GM21576 (cell line): ENCODE data around the gene MCC.

ENCODE experiments used
- ATAC-seq: cut with Tn5 transposase; IDR thresholded peaks from one replicate; pipeline ENCODE4 v1.9.1; 2021; ENCODE audit warnings: mild to moderate bottlenecking, moderate library complexity; ENCODE audit not compliant: unreplicated experiment

The MCC gene

DNA sequence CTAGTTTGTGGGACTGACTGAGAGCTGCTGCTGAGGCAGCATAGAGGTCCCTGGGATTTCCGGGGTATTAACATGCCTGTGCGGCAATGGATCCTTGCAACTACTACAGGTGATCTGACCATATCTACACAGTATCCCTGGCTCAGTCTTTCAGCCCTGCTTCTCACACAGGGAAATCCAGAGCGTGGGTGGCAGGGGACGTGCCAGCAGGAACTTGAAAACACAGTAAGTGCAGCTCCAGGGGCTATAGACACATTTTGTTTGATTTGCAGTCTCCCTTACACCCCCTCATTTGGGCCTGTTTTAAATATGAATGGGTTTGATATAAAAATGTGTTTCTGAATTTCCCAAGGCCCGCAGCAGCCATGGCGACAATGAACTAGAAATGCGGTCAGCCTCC lies 302.2 kb downstream of the MCC start:
- ATAC-seq: no peak

DNA sequence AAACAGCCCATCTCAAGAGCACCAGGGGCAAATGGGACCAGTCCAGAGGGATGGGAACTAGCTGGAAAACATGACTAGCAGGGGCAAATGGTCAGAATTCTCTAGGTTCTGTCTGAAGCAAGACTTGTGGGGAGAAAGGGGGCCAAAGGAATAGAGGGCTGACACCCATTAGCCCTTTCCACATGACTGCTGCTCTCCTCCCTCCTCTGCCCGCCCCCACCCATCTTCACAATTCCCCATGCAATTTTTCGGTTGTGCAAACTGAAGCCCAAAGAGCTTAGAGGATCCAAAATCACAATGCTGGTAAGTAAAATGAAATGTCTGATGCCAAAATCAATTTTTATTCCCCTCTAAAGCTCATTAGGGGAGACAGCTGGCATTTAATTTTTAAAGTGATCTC lies 304.6 kb downstream of the MCC start:
- no peak for ATAC-seq

DNA sequence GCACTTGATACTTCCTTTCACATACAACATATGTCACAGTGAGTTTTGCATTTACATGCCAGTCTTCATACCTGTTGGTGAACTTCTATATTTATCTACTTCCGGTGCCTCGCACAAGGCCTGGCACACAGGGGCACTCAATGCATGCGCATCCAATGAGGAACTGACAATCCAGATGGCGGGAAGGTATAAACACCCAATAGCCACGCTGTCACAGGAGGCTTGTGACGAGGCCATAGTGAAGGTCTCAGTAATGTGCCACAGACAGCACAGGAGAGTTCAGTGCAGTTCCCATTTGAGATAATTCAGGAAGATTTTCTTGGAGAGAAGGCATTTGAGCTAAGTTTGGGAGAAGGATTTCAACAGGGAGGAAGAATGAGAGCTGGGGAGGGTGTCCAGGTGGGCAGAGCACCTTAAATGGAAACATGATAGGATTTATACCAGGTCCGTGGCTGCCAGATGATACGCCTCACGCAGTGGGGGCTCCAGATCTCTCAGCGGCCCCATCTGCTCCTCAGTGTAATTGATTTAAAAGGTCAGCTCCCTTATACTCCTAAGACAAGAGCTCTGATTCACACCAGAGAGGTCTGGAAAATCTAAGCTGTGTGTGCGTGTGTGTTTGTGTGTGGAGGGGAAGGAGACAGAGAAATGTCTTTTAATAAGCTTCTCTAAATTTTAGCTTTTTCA lies 305.5 kb downstream of the MCC start:
- no peak for ATAC-seq

DNA sequence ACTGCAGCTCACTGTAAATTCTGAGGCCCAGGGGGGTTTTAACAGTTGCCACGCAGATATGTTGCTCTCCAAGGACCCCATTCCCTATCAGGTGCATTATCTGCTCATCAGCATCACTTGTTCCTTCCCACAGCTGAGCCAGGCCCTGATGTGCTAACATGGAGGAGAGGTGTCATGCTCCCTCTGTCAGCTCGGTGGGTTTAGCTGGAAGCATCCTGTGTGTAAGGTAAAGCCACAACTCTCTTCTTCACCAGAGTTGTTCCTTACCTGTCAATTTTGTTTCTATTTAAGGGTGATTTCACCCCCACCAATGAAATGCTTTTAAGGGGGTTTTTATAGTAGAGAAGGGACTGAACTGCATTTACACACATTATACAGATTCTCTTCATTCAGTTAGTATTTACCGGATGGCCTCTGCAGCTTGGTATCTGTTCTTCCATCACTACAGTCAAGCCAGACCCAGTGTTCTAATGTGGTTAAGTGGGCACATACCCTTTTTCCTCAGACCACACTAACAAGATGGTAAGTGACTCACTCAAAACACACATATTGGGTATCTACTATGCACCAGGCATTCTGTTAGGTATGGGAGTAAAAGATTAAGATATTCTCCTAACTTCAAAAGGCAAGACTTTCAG lies 306.3 kb downstream of the MCC start:
- ATAC-seq: no peak

- no peak for ATAC-seq
Measured at GRCh38 chr5:113181409-113181808, 306.8 kb downstream of the MCC start.

- ATAC-seq: no peak
Measured at GRCh38 chr5:113179156-113179555, 309.1 kb downstream of the MCC start.

DNA sequence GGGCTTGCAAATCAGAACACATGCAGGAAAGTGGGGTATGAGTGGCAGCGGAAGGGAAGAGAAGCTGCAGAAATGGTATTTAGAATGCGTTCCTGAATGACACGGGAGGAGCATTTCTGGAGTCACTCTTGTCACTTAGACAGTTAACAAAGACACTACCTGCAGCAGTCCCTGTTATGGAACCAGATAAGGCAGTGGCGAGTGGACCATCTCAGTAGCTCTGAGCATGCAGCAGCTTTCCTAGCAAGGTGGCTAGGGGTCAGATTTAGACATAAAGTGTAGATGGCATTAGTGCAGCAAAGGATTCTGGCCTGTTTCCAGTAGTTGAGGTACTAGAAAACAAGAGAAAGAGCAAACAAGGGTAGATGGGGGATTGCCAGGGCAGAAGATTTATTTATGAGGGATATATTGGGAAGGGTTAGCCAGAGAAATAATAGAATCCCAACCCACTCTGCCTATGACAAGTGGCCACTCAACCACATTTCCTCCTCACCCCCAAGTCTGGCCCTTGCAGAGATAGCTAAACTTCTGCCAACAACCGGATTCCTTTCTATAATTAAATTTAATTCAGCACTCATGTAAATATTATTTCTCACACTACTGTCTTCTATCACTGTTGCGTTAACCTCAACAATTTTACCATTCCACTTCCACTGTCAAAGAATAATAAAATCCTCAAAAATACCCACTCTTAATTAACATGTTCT lies 310.0 kb downstream of the MCC start:
- no peak for ATAC-seq

DNA sequence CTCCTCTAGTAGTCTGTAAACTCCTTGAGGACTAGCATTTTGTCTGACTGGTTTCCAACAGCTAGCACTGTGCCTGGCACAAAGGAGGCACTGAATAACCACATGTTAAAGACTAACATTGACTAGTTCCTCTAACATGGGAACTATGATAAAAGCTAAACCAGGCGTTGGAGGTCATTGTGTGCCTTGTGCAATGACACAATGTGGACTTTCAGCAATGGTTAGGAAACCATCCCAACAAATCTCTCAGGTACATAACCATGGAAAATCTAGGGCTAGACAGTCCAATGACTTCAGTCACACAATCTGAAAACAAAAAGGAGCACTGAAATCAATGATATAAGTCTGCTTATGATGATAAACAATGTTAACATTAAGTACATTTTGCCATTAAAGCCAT lies 311.0 kb downstream of the MCC start:
- ATAC-seq: no peak

DNA sequence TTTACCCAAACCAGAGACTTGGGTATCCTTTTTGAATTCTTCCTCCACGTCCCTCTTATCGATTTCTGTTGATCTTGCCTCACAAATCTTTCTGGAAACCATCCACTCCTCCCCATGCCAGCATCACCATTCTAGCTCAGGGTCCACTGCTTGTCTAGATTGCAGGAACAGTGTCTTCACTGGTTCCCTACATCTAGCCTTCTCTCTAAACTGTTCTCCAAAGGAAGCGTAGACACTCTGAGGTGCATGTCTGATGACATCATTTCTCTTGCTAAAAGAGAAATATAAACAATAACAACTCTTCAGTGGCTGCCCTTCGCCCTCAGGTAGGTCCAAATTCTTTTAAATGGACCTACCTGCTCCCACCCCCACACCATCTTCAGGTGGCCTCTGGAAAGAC lies 311.5 kb downstream of the MCC start:
- no peak for ATAC-seq

GRCh38 chr5:113176196-113176595 lies 312.1 kb downstream of the MCC start:
- no peak for ATAC-seq

DNA sequence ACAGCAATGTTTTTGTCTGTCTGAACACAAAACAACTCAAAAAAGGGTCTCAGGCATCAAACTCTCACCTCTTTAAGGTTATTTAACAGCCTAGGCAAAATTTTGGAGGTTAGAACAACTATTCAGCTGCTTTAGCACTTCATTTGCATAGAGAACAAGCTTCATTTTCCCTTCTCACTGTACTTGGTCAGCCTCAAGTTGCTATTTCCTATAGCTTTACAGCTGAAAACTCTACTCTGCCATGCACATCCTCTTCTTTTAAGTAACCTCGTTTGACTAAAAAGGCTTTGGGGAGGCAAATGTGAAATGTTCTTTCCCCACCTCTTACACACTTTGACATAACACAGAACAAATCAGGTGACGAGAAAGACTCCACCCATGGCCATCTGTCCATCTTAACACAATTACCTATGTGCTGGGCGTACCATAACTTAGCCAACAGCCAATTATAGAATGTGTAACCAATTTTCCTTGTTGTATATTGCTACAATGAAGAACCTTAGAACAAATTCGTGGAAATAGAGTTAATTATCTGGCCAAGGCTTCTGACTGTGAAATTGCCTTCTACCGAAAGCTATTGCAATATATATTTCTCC lies 315.9 kb downstream of the MCC start:
- no peak for ATAC-seq

GRCh38 chr5:113171520-113171919 lies 316.7 kb downstream of the MCC start:
- ATAC-seq: no peak

DNA sequence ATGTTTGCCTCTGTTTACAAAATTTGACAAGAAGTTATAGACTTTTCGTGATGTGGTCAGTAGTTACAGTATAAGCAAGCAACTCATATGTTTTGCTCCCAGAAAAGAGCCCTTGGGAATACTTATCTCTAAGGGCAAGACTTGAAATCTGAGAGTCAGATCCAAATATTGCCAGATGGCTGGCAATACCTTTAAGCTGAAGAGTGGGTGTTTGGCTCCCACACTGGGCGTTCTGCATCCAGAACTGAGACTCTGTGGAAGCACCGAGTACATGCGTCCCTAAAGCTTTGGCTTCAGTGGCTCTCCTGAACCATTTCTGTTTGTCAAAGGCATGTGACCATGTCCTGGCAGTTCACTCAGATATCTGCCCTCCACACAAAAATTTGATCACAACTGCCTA lies 317.5 kb downstream of the MCC start:
- no peak for ATAC-seq

GRCh38 chr5:113169720-113170119 lies 318.5 kb downstream of the MCC start:
- ATAC-seq: no peak

DNA sequence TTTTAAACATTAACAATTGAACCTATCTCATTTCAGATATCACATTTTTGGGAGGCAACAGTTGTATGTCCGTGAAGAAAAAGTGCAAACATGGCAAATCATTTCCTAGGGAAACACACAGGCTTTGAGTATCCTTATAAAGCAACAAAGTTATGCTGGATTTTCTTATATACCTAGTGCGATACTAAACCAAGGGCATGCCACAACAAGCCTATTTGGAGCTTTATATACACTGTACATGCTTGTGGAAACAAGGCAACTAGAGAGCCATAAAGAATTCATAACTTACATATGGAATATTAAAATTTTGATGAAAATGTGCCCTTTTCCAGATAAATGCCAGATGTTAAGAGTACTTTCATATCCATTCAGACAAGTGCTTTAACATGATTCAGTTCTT lies 320.3 kb downstream of the MCC start:
- no peak for ATAC-seq

- no peak for ATAC-seq
Measured at GRCh38 chr5:113166852-113167366, 321.3 kb downstream of the MCC start.

GRCh38 chr5:113166261-113166660 lies 322.0 kb downstream of the MCC start:
- ATAC-seq: no peak

DNA sequence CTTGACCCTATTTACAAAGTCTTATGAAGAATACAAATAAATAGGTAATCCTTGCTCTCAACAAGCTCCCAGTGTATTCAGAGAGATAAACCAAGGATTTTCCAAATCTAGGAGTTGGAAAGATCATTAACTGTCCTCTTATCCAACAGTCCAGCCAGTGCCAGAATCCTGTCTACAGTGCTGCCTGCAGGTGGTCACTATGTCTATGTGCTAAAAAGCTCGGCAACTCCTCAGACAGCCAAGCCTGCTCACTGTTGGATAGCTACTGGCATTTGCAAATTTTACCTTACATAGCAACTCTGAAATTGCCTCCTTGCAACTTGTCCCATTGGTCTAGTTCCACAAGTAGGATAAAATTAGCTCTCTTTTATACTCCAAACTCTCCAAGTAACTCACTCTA lies 324.2 kb downstream of the MCC start:
- no peak for ATAC-seq

- no peak for ATAC-seq
Measured at GRCh38 chr5:113163328-113163727, 324.9 kb downstream of the MCC start.

DNA sequence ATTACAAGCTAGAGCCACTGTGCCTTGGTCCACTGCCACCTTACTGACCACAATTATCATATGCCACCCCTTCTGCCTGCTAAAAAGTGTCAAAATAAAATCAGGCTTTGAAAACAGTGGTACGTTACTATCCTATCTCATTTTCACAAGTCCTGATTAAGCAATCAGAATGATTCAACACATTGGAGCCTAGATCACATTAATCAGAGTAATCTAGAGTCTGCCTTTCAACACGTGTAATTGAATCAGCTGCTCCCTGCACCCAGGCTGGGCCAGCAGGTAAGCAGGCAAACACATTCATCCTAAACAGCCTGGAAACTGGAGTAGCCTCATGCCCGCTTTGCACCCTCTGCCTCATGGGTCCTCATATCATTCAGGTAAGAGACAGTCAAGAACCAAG lies 325.5 kb downstream of the MCC start:
- no peak for ATAC-seq

DNA sequence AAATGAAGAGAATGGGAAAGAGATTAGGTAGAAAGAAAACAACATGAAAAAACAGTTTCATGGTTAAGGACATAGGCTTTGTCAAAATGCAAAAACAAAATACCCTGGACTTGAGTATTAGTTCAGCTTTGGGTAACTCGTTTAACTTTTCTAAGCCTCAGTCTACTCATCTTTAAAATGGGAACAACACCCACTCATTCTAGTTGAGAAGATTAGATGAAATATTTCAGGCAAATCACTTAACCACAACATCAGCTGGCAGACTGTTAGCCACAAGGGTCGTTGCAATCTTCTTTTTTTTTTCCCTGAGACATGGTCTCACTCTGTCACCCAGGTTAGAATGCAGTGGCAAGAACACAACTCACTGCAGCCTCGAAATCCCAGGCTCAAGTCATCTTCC lies 326.0 kb downstream of the MCC start:
- no peak for ATAC-seq

GRCh38 chr5:113161806-113162205 lies 326.4 kb downstream of the MCC start:
- ATAC-seq: no peak
